ENCODE measurements around the gene DCBLD2. TPM values are rescaled to one million over a fixed set of nuclear protein-coding genes. Genes with fewer than 3 reads are reported as not detected.

DCBLD2 gene
- total RNA-seq, result under 1 TPM; 0.66 to 0.99 (median 0.90) TPM
- total RNA-seq (2013), result 1.9 TPM

GRCh38 chr3:98901392-98902350 lies at the start of gene DCBLD2:
Gene DCBLD2, minus strand, starts transcription at chr3:98901695. Its CDS starts 369 bp downstream, at chr3:98901326.
- Histone ChIP-seq H3K9me3 (ENCODE audit: control insufficient read depth, insufficient read depth, low read length) (no peaks in the 10 kb centered on the region), H3K4me1 (ENCODE audit: control insufficient read depth, insufficient read depth, low read length) (peaks cover 11% of the 10 kb centered on the region), H3K27me3 (ENCODE audit: control insufficient read depth, insufficient read depth, low read length) (peaks cover 6% of the 10 kb centered on the region), H3K27ac (ENCODE audit: low read length) (no peak within 1 kb of the TSS), H3K36me3 (ENCODE audit: control insufficient read depth, insufficient read depth, low read length) (no peaks in the 10 kb centered on the region), H3K4me3 (ENCODE audit: low read length) (peak within 1 kb of the TSS; percentile 67)
- intact Hi-C loops (cut with micrococcal nuclease), result loop anchor here (10.0 kb wide), 1 partner anchor 913 kb away; the partner anchor contains the start of gene CMSS1
- Mint-ChIP-seq H3K27ac (peak within 1 kb of the TSS; percentile 0 to 88), H3K4me3 (peak within 1 kb of the TSS; percentile 97), H3K9me3 (no peaks in the 10 kb centered on the region), H3K36me3 (no peaks in the 10 kb centered on the region), H3K4me1 (peaks cover 9 to 20% of the 10 kb centered on the region in 2 donors), H3K27me3 (ENCODE audit: low read depth in 2 of 2) (peaks cover 3 to 6% of the 10 kb centered on the region in 2 donors)
- ATAC-seq (peak; percentile 95 to 99 (median 98)), DNase-seq (peak; percentile 91 to 95)
- under 1% methylated on average over 83 of the region's 86 CpGs for WGBS (ENCODE audit: insufficient coverage)
- no peak for TF ChIP-seq CTCF (IDR thresholded peaks at IDR 0.05)

GRCh38 chr3:98945666-98946065 lies 44.2 kb upstream of the DCBLD2 start:
- H3K27ac ChIP-seq (ENCODE audit: low read length), result no peak overlapping the region

GRCh38 chr3:98945101-98945524 lies 43.6 kb upstream of the DCBLD2 start:
- no peak overlapping the region for H3K27ac ChIP-seq (ENCODE audit: low read length)
- Mint-ChIP-seq H3K36me3 (no peaks in the 10 kb centered on the region), H3K4me3 (no peak overlapping the region), H3K27me3 (ENCODE audit: low read depth in 2 of 2) (no peaks in the 10 kb centered on the region), H3K27ac (no peak overlapping the region), H3K9me3 (peaks cover 0 to 6% of the 10 kb centered on the region in 2 donors), H3K4me1 (no peaks in the 10 kb centered on the region)
- TF ChIP-seq CTCF (IDR thresholded peaks at IDR 0.05), result no peak
- H3K27me3 ChIP-seq (ENCODE audit: control insufficient read depth, insufficient read depth, low read length), result no peaks in the 10 kb centered on the region
- no peaks in the 10 kb centered on the region for H3K9me3 ChIP-seq (ENCODE audit: control insufficient read depth, insufficient read depth, low read length)
- H3K4me1 ChIP-seq (ENCODE audit: control insufficient read depth, insufficient read depth, low read length), result no peaks in the 10 kb centered on the region
- WGBS (ENCODE audit: insufficient coverage), result no CpG with 5 or more reads among the region's 1 CpG
- no peak overlapping the region for H3K4me3 ChIP-seq (ENCODE audit: low read length)
- H3K36me3 ChIP-seq (ENCODE audit: control insufficient read depth, insufficient read depth, low read length), result no peaks in the 10 kb centered on the region
- no peak for ATAC-seq
- intact Hi-C loops (cut with micrococcal nuclease), result no loop called here
- DNase-seq, result no peak

More at GRCh38 chr3:98945666-98946065, 44.2 kb upstream of the DCBLD2 start:
- Mint-ChIP-seq H3K36me3 (no peaks in the 10 kb centered on the region), H3K4me1 (no peaks in the 10 kb centered on the region), H3K9me3 (peaks cover 0 to 6% of the 10 kb centered on the region in 2 donors), H3K27ac (no peak overlapping the region), H3K27me3 (ENCODE audit: low read depth in 2 of 2) (no peaks in the 10 kb centered on the region), H3K4me3 (no peak overlapping the region)
- no peaks in the 10 kb centered on the region for H3K9me3 ChIP-seq (ENCODE audit: control insufficient read depth, insufficient read depth, low read length)
- no peaks in the 10 kb centered on the region for H3K27me3 ChIP-seq (ENCODE audit: control insufficient read depth, insufficient read depth, low read length)
- no peak overlapping the region for H3K4me3 ChIP-seq (ENCODE audit: low read length)
- ATAC-seq (no peak), DNase-seq (no peak)
- WGBS (ENCODE audit: insufficient coverage), result 83% methylated on average over 1 of the region's 1 CpG
- no peaks in the 10 kb centered on the region for H3K4me1 ChIP-seq (ENCODE audit: control insufficient read depth, insufficient read depth, low read length)
- no peak for TF ChIP-seq CTCF (IDR thresholded peaks at IDR 0.05)
- no peaks in the 10 kb centered on the region for H3K36me3 ChIP-seq (ENCODE audit: control insufficient read depth, insufficient read depth, low read length)
- intact Hi-C loops (cut with micrococcal nuclease), result no loop called here

All from natural killer cell (primary cell).